Neural progenitor cell (in vitro differentiated cells): ENCODE results near the gene UBTD2. TPM values are rescaled to one million over a fixed set of nuclear protein-coding genes. Genes with fewer than 3 reads are reported as not detected.
"Not testable (repeated sequence)": the region's sequence is repeated elsewhere in the genome, so short reads cannot be mapped to it uniquely, and the experiment has no call there.

ENCODE experiments used
- DNase-seq: peaks from one replicate; pipeline ENCODE4 v3.0.0-alpha.2; 2016; ENCODE audit warnings: low spot score
- H2AFZ ChIP-seq: fragments of 200-600 bp; sonication (generic); replicated peaks from 2 replicates; pipeline ENCODE4 v1.6.1; 2016; ENCODE audit warnings: antibody characterized with exemption
- H3F3A ChIP-seq: fragments of 200-600 bp; sonication (generic); 2 replicates; pipeline ENCODE4 v1.6.1; 2016; ENCODE audit warnings: antibody characterized with exemption, low read depth
- H3K27ac ChIP-seq: fragments of 200-600 bp; sonication (generic); 2 replicates; pipeline ENCODE4 v1.5.1; 2016; ENCODE audit warnings: mild to moderate bottlenecking
- H3K27me3 ChIP-seq: fragments of 200-600 bp; sonication (generic); 2 replicates; pipeline ENCODE4 v1.6.1; 2016; ENCODE audit warnings: mild to moderate bottlenecking, moderate library complexity
- H3K36me3 ChIP-seq: fragments of 200-600 bp; sonication (generic); 2 replicates; pipeline ENCODE4 v1.5.1; 2016
- H3K4me1 ChIP-seq: fragments of 200-600 bp; sonication (generic); 2 replicates; pipeline ENCODE4 v1.6.1; 2016; ENCODE audit warnings: mixed run types
- H3K4me2 ChIP-seq: fragments of 200-600 bp; sonication (generic); 2 replicates; pipeline ENCODE4 v1.6.1; 2016
- H3K4me3 ChIP-seq: fragments of 200-600 bp; sonication (generic); 2 replicates; pipeline ENCODE4 v1.5.1; 2016
- H3K79me2 ChIP-seq: fragments of 200-600 bp; sonication (generic); 2 replicates; pipeline ENCODE4 v1.6.1; 2016; ENCODE audit warnings: low read depth
- H3K9ac ChIP-seq: fragments of 200-600 bp; sonication (generic); 2 replicates; pipeline ENCODE4 v1.6.1; 2016
- H3K9me3 ChIP-seq: fragments of 200-600 bp; sonication (generic); 2 replicates; pipeline ENCODE4 v1.5.1; 2016; ENCODE audit warnings: low read depth
- H4K20me1 ChIP-seq: fragments of 200-600 bp; sonication (generic); 2 replicates; pipeline ENCODE4 v1.6.1; 2016; ENCODE audit warnings: low read depth
- H3K27ac Mint-ChIP-seq: 3 replicates; pipeline ENCODE4 v1.8.0; 2021; ENCODE audit warnings: mixed read lengths
- H3K27me3 Mint-ChIP-seq: 2 replicates; pipeline ENCODE4 v1.8.0; 2022; ENCODE audit warnings: low read depth, mild to moderate bottlenecking, inconsistent platforms, moderate library complexity, mixed read lengths; ENCODE audit not compliant: insufficient read depth
- H3K36me3 Mint-ChIP-seq: 3 replicates; pipeline ENCODE4 v1.8.0; 2021; ENCODE audit warnings: mixed read lengths
- H3K4me1 Mint-ChIP-seq: 3 replicates; pipeline ENCODE4 v1.8.0; 2021; ENCODE audit warnings: mixed read lengths
- H3K4me3 Mint-ChIP-seq: 3 replicates; pipeline ENCODE4 v1.8.0; 2021; ENCODE audit warnings: mild to moderate bottlenecking, moderate library complexity, mixed read lengths
- H3K9me3 Mint-ChIP-seq: 3 replicates; pipeline ENCODE4 v1.8.0; 2020; ENCODE audit warnings: mixed read lengths
- CTCF ChIP-seq: fragments of 200-600 bp; sonication (generic); IDR thresholded peaks from 2 replicates; pipeline ENCODE4 v1.5.1; 2017; ENCODE audit warnings: antibody characterized with exemption, mild to moderate bottlenecking
- EZH2 ChIP-seq: fragments of 200-600 bp; sonication (generic); IDR thresholded peaks from 2 replicates; pipeline ENCODE4 v1.6.1; 2017; ENCODE audit warnings: antibody characterized with exemption, mild to moderate bottlenecking, moderate library complexity
- EZH2phosphoT487 ChIP-seq: fragments of 200-600 bp; sonication (generic); IDR thresholded peaks from 2 replicates; pipeline ENCODE4 v1.6.1; 2017; ENCODE audit warnings: antibody characterized with exemption
- total RNA-seq: library from RNA; depleted of rRNA; stranded (reverse); fragments of >200 nt; gene quantifications from 2 replicates; pipeline ENCODE4 v1.2.3, GENCODE V29; 2015; ENCODE audit warnings: low replicate concordance

Gene UBTD2
- total RNA-seq, 1 donor from 2014 or later: 92.9 TPM

GRCh38 chr5:172200476-172200875 is 83.1 kb downstream of the UBTD2 start:
- H3K4me3 ChIP-seq: no peak overlapping the region
- H3K9me3 ChIP-seq: no peaks in the 10 kb centered on the region
- H3K9me3 Mint-ChIP-seq: peaks cover 2% of the 10 kb centered on the region
- H3K27ac ChIP-seq: no peak overlapping the region
- peaks cover 21% of the 10 kb centered on the region for H3F3A ChIP-seq
- no peaks in the 10 kb centered on the region for H3K4me1 Mint-ChIP-seq
- no peak for DNase-seq
- no peaks in the 10 kb centered on the region for H3K36me3 Mint-ChIP-seq
- H2AFZ ChIP-seq: no peak overlapping the region
- no peaks in the 10 kb centered on the region for H4K20me1 ChIP-seq
- TF ChIP-seq EZH2phosphoT487 (no peak), EZH2 (no peak), CTCF (no peak)
- no peak overlapping the region for H3K4me3 Mint-ChIP-seq
- H3K4me1 ChIP-seq: peaks cover under 1% of the 10 kb centered on the region
- H3K27me3 Mint-ChIP-seq: peaks cover 2% of the 10 kb centered on the region
- H3K79me2 ChIP-seq: no peaks in the 10 kb centered on the region
- no peak overlapping the region for H3K9ac ChIP-seq
- H3K27ac Mint-ChIP-seq: no peak overlapping the region
- no peaks in the 10 kb centered on the region for H3K27me3 ChIP-seq
- H3K36me3 ChIP-seq: no peaks in the 10 kb centered on the region
- no peak overlapping the region for H3K4me2 ChIP-seq

DNA sequence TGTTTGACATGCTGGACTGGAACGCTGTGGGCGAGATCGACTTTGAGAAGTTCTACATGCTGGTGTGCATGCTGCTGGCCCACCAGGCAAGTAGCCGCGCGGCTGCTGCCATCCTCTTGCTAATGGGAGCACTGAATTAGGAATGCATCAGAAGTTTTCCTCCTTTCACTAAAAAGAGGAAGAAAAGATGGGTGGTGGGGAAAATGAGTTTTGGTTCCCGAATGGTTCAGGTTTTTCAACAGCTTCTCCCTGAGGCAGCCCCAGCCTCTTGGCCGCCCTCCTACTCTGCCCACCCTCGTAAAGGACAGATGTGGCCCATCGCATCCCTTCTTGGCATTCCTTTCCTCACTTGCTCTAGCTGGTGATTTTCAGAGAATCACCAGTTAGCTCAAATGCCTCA is 84.1 kb downstream of the UBTD2 start:
- Histone ChIP-seq H3K4me3 (no peak overlapping the region), H3K36me3 (no peaks in the 10 kb centered on the region), H3K4me2 (no peak overlapping the region), H3K9ac (no peak overlapping the region), H3K27me3 (no peaks in the 10 kb centered on the region), H4K20me1 (no peaks in the 10 kb centered on the region), H2AFZ (no peak overlapping the region), H3F3A (peaks cover 11% of the 10 kb centered on the region), H3K79me2 (no peaks in the 10 kb centered on the region), H3K4me1 (peaks cover 5% of the 10 kb centered on the region), H3K9me3 (no peaks in the 10 kb centered on the region), H3K27ac (no peak overlapping the region)
- Mint-ChIP-seq H3K9me3 (peaks cover 2% of the 10 kb centered on the region), H3K4me1 (no peaks in the 10 kb centered on the region), H3K27me3 (peaks cover 2% of the 10 kb centered on the region), H3K27ac (no peak overlapping the region), H3K4me3 (no peak overlapping the region), H3K36me3 (no peaks in the 10 kb centered on the region)
- TF ChIP-seq CTCF (no peak), EZH2 (no peak), EZH2phosphoT487 (no peak)
- no peak for DNase-seq

GRCh38 chr5:172197775-172198174 is 85.8 kb downstream of the UBTD2 start:
- not testable (repeated sequence) for H3K9me3 ChIP-seq, H3K36me3 Mint-ChIP-seq, DNase-seq, H3K4me3 ChIP-seq, H3K4me1 Mint-ChIP-seq, H3K9ac ChIP-seq, H4K20me1 ChIP-seq, H3K4me1 ChIP-seq, H3K4me3 Mint-ChIP-seq, H3K4me2 ChIP-seq, H3F3A ChIP-seq, H3K27me3 Mint-ChIP-seq, H3K27me3 ChIP-seq, H3K27ac ChIP-seq, H3K27ac Mint-ChIP-seq, H3K36me3 ChIP-seq, H3K79me2 ChIP-seq, H2AFZ ChIP-seq, H3K9me3 Mint-ChIP-seq

DNA sequence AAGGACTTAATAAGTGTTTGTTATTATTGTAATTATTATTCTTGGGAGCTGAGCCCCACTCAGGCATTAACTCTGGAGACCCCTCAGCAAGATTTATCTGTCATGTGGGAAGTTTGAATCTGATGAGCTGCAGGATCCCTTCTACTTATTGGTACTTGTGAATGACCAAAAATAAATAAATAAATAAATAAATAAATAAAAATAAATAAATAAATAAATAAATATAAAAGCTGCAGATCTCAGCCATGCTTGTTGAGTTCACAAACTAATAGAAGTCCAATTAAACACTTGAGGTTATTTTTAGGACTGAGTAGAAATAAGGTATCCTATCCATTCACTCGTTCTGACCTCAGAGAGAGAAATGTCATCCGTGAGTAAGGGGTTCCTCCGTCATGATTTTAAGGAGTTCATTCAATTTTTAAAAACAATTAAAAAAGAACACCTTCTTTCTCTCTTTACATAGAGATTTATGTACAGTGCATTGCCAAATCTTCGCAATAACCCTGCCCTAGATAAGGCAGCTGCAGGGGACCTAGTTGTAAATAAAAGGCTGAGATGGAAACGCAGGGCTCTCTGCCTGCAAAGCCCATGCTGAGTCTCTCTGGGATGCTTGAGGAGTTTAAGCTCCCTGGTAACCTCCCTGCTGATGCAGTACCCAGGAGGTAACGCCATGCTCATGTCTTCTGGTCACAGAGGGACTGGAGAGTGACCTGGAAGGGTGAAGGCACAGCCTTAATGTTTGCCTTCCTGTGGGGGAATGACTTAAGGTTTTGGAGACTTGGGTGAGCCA is 88.4 kb downstream of the UBTD2 start:
- DNase-seq: peak; percentile 26
- H3K9me3 ChIP-seq: no peaks in the 10 kb centered on the region
- TF ChIP-seq EZH2: no peak
- TF ChIP-seq EZH2phosphoT487: no peak
- no peak for TF ChIP-seq CTCF

More for the DNA sequence above, 88.4 kb downstream of the UBTD2 start:
- no peak overlapping the region for H3K9ac ChIP-seq
- Mint-ChIP-seq H3K27me3 (peaks cover 3% of the 10 kb centered on the region), H3K4me1 (no peaks in the 10 kb centered on the region), H3K27ac (no peak overlapping the region), H3K9me3 (peaks cover 2% of the 10 kb centered on the region), H3K4me3 (no peak overlapping the region), H3K36me3 (no peaks in the 10 kb centered on the region)
- no peaks in the 10 kb centered on the region for H3K27me3 ChIP-seq
- H3K4me3 ChIP-seq: no peak overlapping the region
- no peaks in the 10 kb centered on the region for H3K79me2 ChIP-seq
- H3K36me3 ChIP-seq: no peaks in the 10 kb centered on the region
- H4K20me1 ChIP-seq: no peaks in the 10 kb centered on the region
- H3K27ac ChIP-seq: no peak overlapping the region
- H3F3A ChIP-seq: peaks cover 16% of the 10 kb centered on the region
- no peak overlapping the region for H2AFZ ChIP-seq
- peaks cover 6% of the 10 kb centered on the region for H3K4me1 ChIP-seq
- H3K4me2 ChIP-seq: no peak overlapping the region
